Left renal pelvis (tissue), 4 donors: ENCODE data around the gene NYAP2. TPM values are rescaled to one million over a fixed set of nuclear protein-coding genes. Genes with fewer than 3 reads are reported as not detected.

Source experiments
- DNase-seq, 4 donors: peaks; one replicate each; pipeline ENCODE4 v3.0.0-alpha.2; 2013; ENCODE audit warnings: low read depth in 4 of 4, low spot score in 3 of 4
- polyA plus RNA-seq, 4 donors: library from polyadenylated mRNA; unstranded; fragments of 120-200 nt; gene quantifications; one replicate each; pipeline ENCODE4 v1.2.1, GENCODE V29; 2013; ENCODE audit not compliant: insufficient read length in 4 of 4

NYAP2 gene
- polyA plus RNA-seq, 4 donors, result 0.04 to 0.06 TPM; not detected in 2

DNA sequence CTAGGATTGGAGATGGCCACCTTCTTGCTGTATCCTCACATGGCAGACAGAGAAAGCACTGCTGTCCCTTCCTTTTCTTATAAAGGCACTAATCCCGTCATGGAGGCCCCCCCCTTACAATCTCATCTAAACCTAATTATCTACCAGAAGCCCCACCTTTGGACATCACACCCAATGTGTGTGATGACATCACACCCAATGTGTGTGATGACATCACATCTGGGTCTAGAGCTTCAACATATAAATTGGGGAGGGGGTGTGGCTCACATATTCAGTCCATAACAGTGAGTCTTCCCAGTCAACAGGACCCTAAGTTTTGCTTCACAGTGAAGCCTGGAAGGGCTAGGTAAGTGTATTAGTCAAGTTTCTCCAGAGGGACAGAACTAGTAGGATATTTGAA lies 213.1 kb downstream of the NYAP2 start:
- DNase-seq, result no peak

- DNase-seq, result no peak
These were observed 215.4 kb downstream of the NYAP2 start for GRCh38 chr2:225614915-225615314.

- no peak for DNase-seq
These were observed 216.0 kb downstream of the NYAP2 start for GRCh38 chr2:225615514-225615913.

GRCh38 chr2:225616372-225616771 lies 216.9 kb downstream of the NYAP2 start:
- DNase-seq, result no peak

GRCh38 chr2:225616848-225617247 lies 217.3 kb downstream of the NYAP2 start:
- DNase-seq, result no peak

DNA sequence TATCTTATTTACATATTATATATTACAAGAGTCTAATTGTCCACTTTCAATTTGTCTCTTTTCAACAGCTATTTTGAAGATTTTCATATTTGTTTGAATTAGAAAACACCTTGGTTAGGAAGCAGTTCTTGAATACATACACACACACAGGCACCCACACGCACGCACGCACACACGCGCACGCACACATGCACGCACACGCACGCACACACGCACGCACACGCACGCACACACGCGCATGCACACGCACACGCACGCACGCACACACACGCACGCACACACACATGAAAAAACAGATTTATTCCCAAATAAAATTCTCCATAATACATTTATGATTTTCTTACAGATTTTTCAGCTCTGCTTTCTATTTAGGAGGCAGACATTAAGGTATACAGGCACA lies 220.7 kb downstream of the NYAP2 start:
- DNase-seq, result no peak

DNA sequence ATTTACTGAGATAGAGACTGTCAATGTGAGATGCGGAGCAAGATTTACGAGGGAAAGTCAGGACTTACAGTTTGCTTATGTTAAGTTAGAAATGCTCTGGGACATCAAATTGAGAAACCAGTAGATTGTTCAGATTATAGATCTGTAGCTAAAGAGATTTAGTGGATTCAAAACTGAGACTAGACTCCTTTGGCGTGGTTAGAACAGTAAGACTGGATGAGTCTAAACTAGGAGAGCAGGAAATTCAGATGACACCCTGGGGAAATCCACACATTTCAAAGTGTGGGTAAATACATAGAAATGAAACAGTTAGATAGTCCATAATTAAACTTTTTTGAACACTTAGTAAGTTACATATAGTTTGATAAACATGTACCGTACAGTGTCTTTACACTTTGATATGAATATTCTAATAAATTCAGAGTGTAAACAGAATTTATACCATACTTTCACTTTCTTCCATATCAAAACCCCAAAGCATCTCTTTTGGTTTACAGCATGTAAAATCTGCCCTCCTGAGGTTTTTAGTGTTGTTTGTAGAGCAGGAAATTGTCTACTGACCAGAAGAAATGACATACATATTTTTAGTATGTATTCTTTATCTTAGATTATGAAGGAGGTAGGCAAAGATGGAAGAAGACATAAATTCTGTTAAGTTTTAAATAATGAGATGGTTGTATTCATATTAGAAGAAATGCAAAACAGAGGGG lies 231.5 kb downstream of the NYAP2 start:
- DNase-seq, result no peak

GRCh38 chr2:225632351-225632750 lies 232.8 kb downstream of the NYAP2 start:
- no peak for DNase-seq

DNA sequence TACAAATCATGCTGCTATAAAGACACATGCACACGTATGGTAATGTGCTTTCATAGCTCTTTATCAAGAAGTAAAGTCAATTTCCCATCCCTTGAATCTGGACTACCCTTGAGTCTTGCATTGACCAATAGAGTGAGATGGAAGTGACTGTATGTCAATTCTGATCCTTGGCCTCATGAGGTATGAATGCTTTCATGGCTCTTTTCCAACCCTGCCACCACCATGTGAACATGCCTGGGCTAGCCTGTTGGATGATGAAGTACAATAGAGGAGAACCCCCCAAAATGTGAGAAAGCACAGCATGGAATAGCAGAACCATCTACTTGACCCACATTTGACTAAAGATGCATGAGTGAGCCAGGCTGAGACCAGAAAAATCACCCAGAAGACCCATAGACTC lies 237.0 kb downstream of the NYAP2 start:
- no peak for DNase-seq

GRCh38 chr2:225637259-225637658 lies 237.7 kb downstream of the NYAP2 start:
- DNase-seq, result no peak

- no peak for DNase-seq
These were observed 241.0 kb downstream of the NYAP2 start for GRCh38 chr2:225640550-225640949.

- no peak for DNase-seq
These were observed 249.8 kb downstream of the NYAP2 start for GRCh38 chr2:225649274-225649673.

DNA sequence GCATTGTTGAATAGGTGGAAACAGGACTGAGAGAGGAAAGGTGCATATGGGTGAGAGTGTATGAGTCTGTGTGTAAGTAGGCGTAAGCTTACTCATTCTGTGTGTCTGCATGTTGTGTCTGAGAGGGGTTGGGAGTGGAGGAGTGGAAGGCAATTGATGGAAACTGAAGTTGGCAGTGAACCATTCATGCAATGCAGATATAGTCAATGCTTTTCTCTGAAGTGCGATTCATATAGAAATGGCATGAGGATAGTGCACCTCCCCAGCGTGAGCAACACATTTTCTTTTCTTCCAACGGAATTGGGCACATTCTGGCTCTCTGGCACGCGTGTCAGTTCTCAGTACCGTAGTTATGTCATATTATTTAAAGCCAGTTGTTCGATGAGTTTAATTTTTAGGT lies 250.5 kb downstream of the NYAP2 start:
- DNase-seq, result no peak

- peak in 2 of 4 donors; percentile 19 to 24 for DNase-seq
These were observed 261.0 kb downstream of the NYAP2 start for GRCh38 chr2:225660262-225661131.

- DNase-seq, result no peak
These were observed 262.6 kb downstream of the NYAP2 start for GRCh38 chr2:225662101-225662500.

GRCh38 chr2:225667445-225667844 lies 267.9 kb downstream of the NYAP2 start:
- DNase-seq, result no peak

DNA sequence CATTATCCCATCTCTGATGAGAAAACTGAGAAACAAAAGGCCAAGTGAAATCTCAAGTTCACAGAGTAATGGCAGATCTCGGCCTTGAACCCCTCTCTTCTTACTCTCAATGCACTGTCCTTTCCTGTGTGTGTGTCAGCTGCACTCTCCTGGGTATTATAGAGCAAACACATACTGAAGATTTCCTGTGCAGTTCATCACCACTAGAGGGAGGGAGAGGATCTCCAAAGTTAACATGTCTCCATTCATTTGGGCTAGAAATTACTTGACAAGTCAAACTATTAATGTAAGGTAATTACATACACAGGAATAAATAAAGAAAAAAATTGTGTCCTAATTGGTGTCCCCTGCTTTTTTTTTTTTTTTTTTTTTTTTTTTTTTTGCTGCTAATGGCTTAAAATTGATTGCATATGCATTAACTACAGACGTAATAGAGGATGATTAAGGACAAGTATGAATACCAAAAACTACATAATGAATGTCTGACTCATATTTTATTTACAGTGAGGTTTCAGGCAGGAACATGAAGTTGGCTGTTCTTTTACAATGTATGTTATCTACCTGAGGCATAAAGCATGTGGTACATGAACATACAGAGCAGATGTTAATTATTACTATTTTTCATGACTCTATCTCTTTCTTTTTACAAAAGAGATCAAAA lies 269.2 kb downstream of the NYAP2 start:
- DNase-seq, result peak in 2 of 4 donors; percentile 19 to 20

- no peak for DNase-seq
These were observed 270.8 kb downstream of the NYAP2 start for GRCh38 chr2:225670111-225670974.

- no peak for DNase-seq
These were observed 279.3 kb downstream of the NYAP2 start for GRCh38 chr2:225678792-225679191.

DNA sequence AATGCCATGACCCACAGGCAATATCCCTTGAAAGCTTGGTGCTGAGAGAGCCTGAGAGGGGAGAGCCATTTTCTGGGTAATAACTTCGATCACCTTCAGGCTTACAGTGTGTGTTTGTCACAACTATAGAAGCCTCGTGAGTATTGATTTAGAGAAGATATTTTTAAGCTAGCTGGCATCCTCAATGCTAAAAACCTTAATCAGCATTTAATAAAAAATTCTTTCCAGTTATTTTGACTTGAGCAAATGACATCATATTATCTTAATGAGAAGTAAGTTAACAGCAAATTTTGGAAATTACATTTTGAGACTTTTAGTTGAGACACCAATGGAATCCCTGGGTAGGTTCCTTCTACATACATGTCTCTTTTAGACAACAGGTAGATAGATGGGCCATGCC lies 283.7 kb downstream of the NYAP2 start:
- no peak for DNase-seq
